ENCODE measurements around the gene INO80.

GRCh38 chr15:41115652-41116115 lies 396 bp downstream of the INO80 start:
- TF ChIP-seq POLR2AphosphoS5 (IDR thresholded peaks at IDR 0.05; ENCODE audit: low read depth, low read length) (no peak), TAF1 (IDR thresholded peaks at IDR 0.05; ENCODE audit: borderline replicate concordance, low read depth, low read length) (no peak)
